H1 (cell line): Measurements from ENCODE around the gene COX6A1. TPM values are rescaled to one million over a fixed set of nuclear protein-coding genes. Genes with fewer than 3 reads are reported as not detected.

Experiments used
- BCL11A ChIP-seq, 2 experiments: IDR thresholded peaks; one replicate each; pipeline ENCODE4 v1.6.1; 2011; ENCODE audit warnings: low read depth in 2 of 2, low read length in 2 of 2, mild to moderate bottlenecking in 2 of 2
- CBX8 ChIP-seq: fragments of 300-800, 300-1000 bp; sonication (generic); IDR thresholded peaks from 2 replicates; pipeline ENCODE4 v1.7.1; 2016; ENCODE audit warnings: low read depth, low read length, borderline replicate concordance
- EZH2 ChIP-seq: fragments of 200-600 bp; sonication (generic); IDR thresholded peaks from 2 replicates; pipeline ENCODE4 v1.7.1; 2012; ENCODE audit warnings: low read depth, mild to moderate bottlenecking, moderate library complexity, low read length, inconsistent platforms; ENCODE audit not compliant: severe bottlenecking
- GABPA ChIP-seq: IDR thresholded peaks from 2 replicates; pipeline ENCODE4 v1.6.1; 2011; ENCODE audit warnings: mild to moderate bottlenecking, low read length, moderate library complexity, borderline replicate concordance; ENCODE audit not compliant: insufficient read depth
- HDAC6 ChIP-seq: IDR thresholded peaks from one replicate; pipeline ENCODE4 v1.7.1; 2012; ENCODE audit warnings: low read depth, mild to moderate bottlenecking, inconsistent platforms, low read length, moderate library complexity
- JUN ChIP-seq: IDR thresholded peaks from 2 replicates; pipeline ENCODE4 v1.6.1; 2011; ENCODE audit warnings: low read depth, mild to moderate bottlenecking, improper control_type of control experiment, low read length
- MAFK ChIP-seq: IDR thresholded peaks from 2 replicates; pipeline ENCODE4 v1.6.1; 2012; ENCODE audit warnings: low read depth, mild to moderate bottlenecking, improper control_type of control experiment, low read length
- RAD21 ChIP-seq, 2 experiments: IDR thresholded peaks in 1 of 2; conservative IDR thresholded peaks in 1 of 2; 2 replicates each; pipeline ENCODE4 v1.6.1; 2011; ENCODE audit warnings: low read depth in 2 of 2, low read length in 2 of 2, improper control_type of control experiment in 1 of 2, inconsistent platforms in 1 of 2, mild to moderate bottlenecking in 1 of 2, moderate library complexity in 1 of 2
- RNF2 ChIP-seq: fragments of 200-900, 300-1000 bp; sonication (generic); IDR thresholded peaks from 2 replicates; pipeline ENCODE4 v1.7.1; 2016; ENCODE audit warnings: borderline replicate concordance, low read depth, mild to moderate bottlenecking, antibody characterized with exemption, low read length; ENCODE audit not compliant: poor library complexity, severe bottlenecking; ENCODE audit errors: missing control alignments
- SP4 ChIP-seq: IDR thresholded peaks from 2 replicates; pipeline ENCODE4 v1.6.1; 2012; ENCODE audit warnings: low read length, inconsistent platforms
- SRF ChIP-seq: IDR thresholded peaks from 2 replicates; pipeline ENCODE4 v1.6.1; 2011; ENCODE audit warnings: mild to moderate bottlenecking, low read depth, low read length, moderate library complexity
- TAF1 ChIP-seq: IDR thresholded peaks from 2 replicates; pipeline ENCODE4 v1.6.1; 2011; ENCODE audit warnings: mild to moderate bottlenecking, low read depth, low read length
- TAF7 ChIP-seq: optimal IDR thresholded peaks from 2 replicates; pipeline ENCODE3; 2011; ENCODE audit warnings: low read depth, mild to moderate bottlenecking, inconsistent platforms, low read length, moderate library complexity, borderline replicate concordance
- TCF12 ChIP-seq: IDR thresholded peaks from 2 replicates; pipeline ENCODE4 v1.6.1; 2011; ENCODE audit warnings: low read depth, mild to moderate bottlenecking, low read length
- ZNF274 ChIP-seq: IDR thresholded peaks from 2 replicates; pipeline ENCODE4 v1.7.0; 2012; ENCODE audit warnings: low read length, borderline replicate concordance; ENCODE audit errors: extremely low read depth
- polyA plus RNA-seq, 7 experiments: library from polyadenylated mRNA; depleted of rRNA in 3 of 7; stranded (reverse) in 5 of 7; unstranded in 2 of 7; fragments of >200 nt in 5 of 7; fragments of 200-250 nt in 2 of 7; gene quantifications; 1 replicate in 5 of 7; 2 replicates in 1 of 7; 4 replicates in 1 of 7; pipeline versions ENCODE4 v1.2.1 to v1.2.3, GENCODE V29; 2011 to 2013; ENCODE audit warnings: missing spikeins in 2 of 7, mixed read lengths in 2 of 7
- total RNA-seq: library from RNA; stranded (reverse); fragmentation: NEBNext Ultra II Directional; extraction: Animal tissue kit (Norgen Biotek cat#: 25700); gene quantifications from 2 replicates; pipeline ENCODE4 v1.2.1, GENCODE V29; 2021
- TF ChIP-seq, protein P1 (sequence below): IDR thresholded peaks from 2 replicates; pipeline ENCODE4 v1.6.1; 2011; ENCODE audit warnings: low read depth, mild to moderate bottlenecking, low read length; ENCODE audit not compliant: insufficient read depth
- TF ChIP-seq, protein P2 (sequence below): IDR thresholded peaks from 2 replicates; pipeline ENCODE4 v1.6.1; 2012; ENCODE audit warnings: inconsistent platforms
- TF ChIP-seq, protein P3 (sequence below), 3 experiments: IDR thresholded peaks; 1 replicate in 2 of 3; 2 replicates in 1 of 3; pipeline versions ENCODE4 v1.5.1 to v1.6.1; 2011; ENCODE audit warnings: low read length in 3 of 3, mild to moderate bottlenecking in 3 of 3, inconsistent platforms in 2 of 3, low read depth in 1 of 3, moderate library complexity in 1 of 3; ENCODE audit not compliant: insufficient read depth in 1 of 3; ENCODE audit errors: control extremely low read depth in 1 of 3

Gene COX6A1
- total and polyA plus RNA-seq, 2 of the 8 experiments (the other 6 are each of a cell fraction or from before 2014, with no cell fraction given), result 437 to 2,792 TPM

DNA sequence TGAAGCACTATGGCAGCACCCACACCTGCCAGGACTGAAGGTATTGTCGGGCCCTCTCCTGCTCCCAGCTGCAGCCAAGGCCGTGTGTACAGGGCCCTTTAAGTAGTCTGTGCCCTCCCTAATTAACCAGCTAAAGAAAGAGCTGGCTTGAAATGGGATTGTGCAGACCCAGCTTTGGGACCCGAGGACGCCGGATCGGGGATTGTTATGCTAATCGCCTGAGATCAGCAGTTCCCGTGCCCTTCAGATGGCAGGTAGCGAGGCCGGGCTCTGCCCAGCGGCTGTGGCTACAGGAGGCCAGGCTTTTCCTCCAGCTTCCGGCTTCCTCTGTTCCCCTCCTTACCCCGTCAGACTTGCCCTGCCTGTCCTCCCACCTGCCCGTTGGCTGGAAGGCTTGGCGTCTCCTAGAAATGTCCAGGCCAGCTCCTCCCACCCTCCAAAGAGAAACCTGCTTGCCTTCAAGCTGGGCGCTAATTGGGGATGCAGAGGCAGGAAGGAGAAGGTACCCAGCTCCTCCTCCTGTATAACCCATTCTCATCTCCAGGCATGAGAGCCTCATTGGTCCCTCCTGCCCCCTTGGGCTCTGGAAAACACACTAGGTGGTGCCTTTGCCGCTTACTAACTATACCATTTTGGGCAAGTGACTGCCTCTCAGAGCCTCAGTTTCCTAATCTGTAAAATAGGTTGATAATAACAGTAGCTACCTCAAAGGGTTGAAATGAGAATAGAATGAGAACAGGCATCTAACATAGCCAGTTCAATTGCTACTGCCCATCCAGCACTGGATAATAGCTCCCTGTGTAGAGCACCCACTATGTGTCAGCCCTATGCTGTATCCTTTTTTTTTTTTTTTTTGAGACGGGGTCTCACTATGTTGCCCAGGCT is 43.2 kb upstream of the COX6A1 start (continued):
- TF ChIP-seq BCL11A (IDR thresholded peaks at IDR 0.05; ENCODE audit: low read depth in 2 of 2, low read length in 2 of 2), result no peak
- no peak for TF ChIP-seq HDAC6
- TF ChIP-seq TCF12, result no peak
- TF ChIP-seq TAF7, result no peak
- no peak for TF ChIP-seq ZNF274
- no peak; a peak in 1 of 4 replicates for TF ChIP-seq RAD21 (IDR thresholded peaks at IDR 0.05 in 1 of 2, conservative IDR thresholded peaks at IDR 0.05 in 1 of 2; ENCODE audit: low read depth in 2 of 2, low read length in 2 of 2)
- TF ChIP-seq, protein P1, sequence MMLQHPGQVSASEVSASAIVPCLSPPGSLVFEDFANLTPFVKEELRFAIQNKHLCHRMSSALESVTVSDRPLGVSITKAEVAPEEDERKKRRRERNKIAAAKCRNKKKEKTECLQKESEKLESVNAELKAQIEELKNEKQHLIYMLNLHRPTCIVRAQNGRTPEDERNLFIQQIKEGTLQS, result no peak
- TF ChIP-seq, protein P2, sequence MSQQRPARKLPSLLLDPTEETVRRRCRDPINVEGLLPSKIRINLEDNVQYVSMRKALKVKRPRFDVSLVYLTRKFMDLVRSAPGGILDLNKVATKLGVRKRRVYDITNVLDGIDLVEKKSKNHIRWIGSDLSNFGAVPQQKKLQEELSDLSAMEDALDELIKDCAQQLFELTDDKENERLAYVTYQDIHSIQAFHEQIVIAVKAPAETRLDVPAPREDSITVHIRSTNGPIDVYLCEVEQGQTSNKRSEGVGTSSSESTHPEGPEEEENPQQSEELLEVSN, result no peak
- TF ChIP-seq JUN, result no peak
- no peak for TF ChIP-seq SP4
- no peak for TF ChIP-seq RNF2
- TF ChIP-seq GABPA, result 0 out of 2 replicates have a peak, but pooled peaks have one; percentile 11
- TF ChIP-seq SRF, result no peak
- TF ChIP-seq CBX8, result no peak
- TF ChIP-seq, protein P3, sequence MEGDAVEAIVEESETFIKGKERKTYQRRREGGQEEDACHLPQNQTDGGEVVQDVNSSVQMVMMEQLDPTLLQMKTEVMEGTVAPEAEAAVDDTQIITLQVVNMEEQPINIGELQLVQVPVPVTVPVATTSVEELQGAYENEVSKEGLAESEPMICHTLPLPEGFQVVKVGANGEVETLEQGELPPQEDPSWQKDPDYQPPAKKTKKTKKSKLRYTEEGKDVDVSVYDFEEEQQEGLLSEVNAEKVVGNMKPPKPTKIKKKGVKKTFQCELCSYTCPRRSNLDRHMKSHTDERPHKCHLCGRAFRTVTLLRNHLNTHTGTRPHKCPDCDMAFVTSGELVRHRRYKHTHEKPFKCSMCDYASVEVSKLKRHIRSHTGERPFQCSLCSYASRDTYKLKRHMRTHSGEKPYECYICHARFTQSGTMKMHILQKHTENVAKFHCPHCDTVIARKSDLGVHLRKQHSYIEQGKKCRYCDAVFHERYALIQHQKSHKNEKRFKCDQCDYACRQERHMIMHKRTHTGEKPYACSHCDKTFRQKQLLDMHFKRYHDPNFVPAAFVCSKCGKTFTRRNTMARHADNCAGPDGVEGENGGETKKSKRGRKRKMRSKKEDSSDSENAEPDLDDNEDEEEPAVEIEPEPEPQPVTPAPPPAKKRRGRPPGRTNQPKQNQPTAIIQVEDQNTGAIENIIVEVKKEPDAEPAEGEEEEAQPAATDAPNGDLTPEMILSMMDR (IDR thresholded peaks at IDR 0.05; ENCODE audit: control extremely low read depth in 1 of 3, insufficient read depth in 1 of 3, low read depth in 1 of 3, low read length in 3 of 3), result 0 out of 4 replicates have a peak, but pooled peaks of 1 of the 3 experiments have one; percentile 3
- TF ChIP-seq EZH2, result no peak
- TF ChIP-seq TAF1, result peak; percentile 51; the same call in 1 of the 2 replicates
- TF ChIP-seq MAFK, result no peak
